GM23248 (cell line): Measurements from ENCODE around the gene INAFM2.

Experiments used
- EZH2 ChIP-seq: fragments of 200-600 bp; sonication (generic); IDR thresholded peaks from 2 replicates; pipeline ENCODE4 v1.6.1; 2018; ENCODE audit warnings: antibody characterized with exemption, mild to moderate bottlenecking; ENCODE audit not compliant: insufficient read depth, poor library complexity, severe bottlenecking
- EZH2phosphoT487 ChIP-seq: fragments of 200-600 bp; sonication (generic); IDR thresholded peaks from 2 replicates; pipeline ENCODE4 v1.6.1; 2018; ENCODE audit warnings: antibody characterized with exemption, moderate library complexity, mild to moderate bottlenecking, low read depth; ENCODE audit not compliant: insufficient read depth

- TF ChIP-seq EZH2phosphoT487 (no peak), EZH2 (no peak)
Measured at GRCh38 chr15:40285151-40285550, 38.3 kb upstream of the INAFM2 start.
